Measurements from ENCODE around the gene POLE.

Gene POLE

GRCh38 chr12:132597333-132598316 is 89.5 kb downstream of the POLE start:
- Histone ChIP-seq H3K23ac (ENCODE audit: low read length) (no peak overlapping the region), H3K79me2 (ENCODE audit: control insufficient read depth, insufficient read depth, low read length) (no peaks in the 10 kb centered on the region), H3K9ac (ENCODE audit: low read length) (no peak overlapping the region), H4K5ac (ENCODE audit: low read length) (no peak overlapping the region), H3K4me1 (ENCODE audit: control insufficient read depth, low read depth, low read length) (no peaks in the 10 kb centered on the region), H3K56ac (ENCODE audit: low read length) (no peak overlapping the region), H4K8ac (ENCODE audit: low read depth, low read length) (no peak overlapping the region), H3K18ac (ENCODE audit: low read length) (no peak overlapping the region), H2BK15ac (replicated peaks; ENCODE audit: low read depth) (no peak overlapping the region), H3K79me1 (ENCODE audit: low read length) (no peaks in the 10 kb centered on the region), H3K4me3 (ENCODE audit: low read length) (no peak overlapping the region), H3K27me3 (ENCODE audit: insufficient read depth, low read length, poor library complexity) (no peaks in the 10 kb centered on the region), H3K4ac (ENCODE audit: low read depth, low read length) (no peak overlapping the region), H3K36me3 (ENCODE audit: control insufficient read depth, insufficient read depth, low read length) (no peaks in the 10 kb centered on the region), H3K27ac (ENCODE audit: low read depth, low read length) (no peak overlapping the region), H3K4me2 (ENCODE audit: low read length) (no peak overlapping the region), H2BK120ac (ENCODE audit: low read depth, low read length) (no peak overlapping the region), H2AK5ac (ENCODE audit: low read length) (no peak overlapping the region), H2BK5ac (ENCODE audit: low read length) (no peak overlapping the region)
- WGBS (ENCODE audit: extremely low coverage, insufficient coverage, low lambda C conversion rate), result no CpG with 5 or more reads among the region's 58 CpGs
- peak; percentile 74 for DNase-seq

- Histone ChIP-seq H3K79me1 (ENCODE audit: low read length) (no peaks in the 10 kb centered on the region), H3K4me3 (ENCODE audit: low read length) (no peak overlapping the region), H2BK15ac (replicated peaks; ENCODE audit: low read depth) (no peak overlapping the region), H4K8ac (ENCODE audit: low read depth, low read length) (no peak overlapping the region), H3K4me1 (ENCODE audit: control insufficient read depth, low read depth, low read length) (no peaks in the 10 kb centered on the region), H3K27ac (ENCODE audit: low read depth, low read length) (no peak overlapping the region), H3K27me3 (ENCODE audit: insufficient read depth, low read length, poor library complexity) (no peaks in the 10 kb centered on the region), H3K9ac (ENCODE audit: low read length) (no peak overlapping the region), H3K4ac (ENCODE audit: low read depth, low read length) (no peak overlapping the region), H2BK5ac (ENCODE audit: low read length) (no peak overlapping the region), H3K79me2 (ENCODE audit: control insufficient read depth, insufficient read depth, low read length) (no peaks in the 10 kb centered on the region), H3K4me2 (ENCODE audit: low read length) (no peak overlapping the region), H3K18ac (ENCODE audit: low read length) (no peak overlapping the region), H3K36me3 (ENCODE audit: control insufficient read depth, insufficient read depth, low read length) (no peaks in the 10 kb centered on the region), H4K5ac (ENCODE audit: low read length) (no peak overlapping the region), H3K23ac (ENCODE audit: low read length) (no peak overlapping the region), H2AK5ac (ENCODE audit: low read length) (no peak overlapping the region), H2BK120ac (ENCODE audit: low read depth, low read length) (no peak overlapping the region), H3K56ac (ENCODE audit: low read length) (no peak overlapping the region)
- no CpG with 5 or more reads among the region's 18 CpGs for WGBS (ENCODE audit: extremely low coverage, insufficient coverage, low lambda C conversion rate)
- DNase-seq, result peak; percentile 80
These were observed 91.1 kb downstream of the POLE start for GRCh38 chr12:132596016-132596415.

- H3K36me3 ChIP-seq (ENCODE audit: control insufficient read depth, insufficient read depth, low read length), result no peaks in the 10 kb centered on the region
- no peak overlapping the region for H3K18ac ChIP-seq (ENCODE audit: low read length)
- H3K4me3 ChIP-seq (ENCODE audit: low read length), result no peak overlapping the region
- H3K79me2 ChIP-seq (ENCODE audit: control insufficient read depth, insufficient read depth, low read length), result no peaks in the 10 kb centered on the region
- no peak overlapping the region for H3K4ac ChIP-seq (ENCODE audit: low read depth, low read length)
- WGBS (ENCODE audit: extremely low coverage, insufficient coverage, low lambda C conversion rate), result no CpG with 5 or more reads among the region's 11 CpGs
- H3K4me2 ChIP-seq (ENCODE audit: low read length), result no peak overlapping the region
- H3K27me3 ChIP-seq (ENCODE audit: insufficient read depth, low read length, poor library complexity), result no peaks in the 10 kb centered on the region
- no peak overlapping the region for H2AK5ac ChIP-seq (ENCODE audit: low read length)
- H4K5ac ChIP-seq (ENCODE audit: low read length), result no peak overlapping the region
- no peak overlapping the region for H2BK120ac ChIP-seq (ENCODE audit: low read depth, low read length)
- H3K9ac ChIP-seq (ENCODE audit: low read length), result no peak overlapping the region
- no peak overlapping the region for H2BK5ac ChIP-seq (ENCODE audit: low read length)
- H3K4me1 ChIP-seq (ENCODE audit: control insufficient read depth, low read depth, low read length), result no peaks in the 10 kb centered on the region
- no peak overlapping the region for H3K56ac ChIP-seq (ENCODE audit: low read length)
- H3K79me1 ChIP-seq (ENCODE audit: low read length), result no peaks in the 10 kb centered on the region
- no peak overlapping the region for H2BK15ac ChIP-seq (replicated peaks; ENCODE audit: low read depth)
- no peak overlapping the region for H4K8ac ChIP-seq (ENCODE audit: low read depth, low read length)
- H3K27ac ChIP-seq (ENCODE audit: low read depth, low read length), result no peak overlapping the region
- no peak overlapping the region for H3K23ac ChIP-seq (ENCODE audit: low read length)
- DNase-seq, result no peak
These were observed 92.0 kb downstream of the POLE start for GRCh38 chr12:132595183-132595582.

GRCh38 chr12:132593938-132594358 is 93.2 kb downstream of the POLE start:
- Histone ChIP-seq H3K4me1 (ENCODE audit: control insufficient read depth, low read depth, low read length) (no peaks in the 10 kb centered on the region), H3K36me3 (ENCODE audit: control insufficient read depth, insufficient read depth, low read length) (no peaks in the 10 kb centered on the region), H4K8ac (ENCODE audit: low read depth, low read length) (no peak overlapping the region), H2AK5ac (ENCODE audit: low read length) (no peak overlapping the region), H3K79me1 (ENCODE audit: low read length) (no peaks in the 10 kb centered on the region), H3K4ac (ENCODE audit: low read depth, low read length) (no peak overlapping the region), H3K4me2 (ENCODE audit: low read length) (no peak overlapping the region), H3K27ac (ENCODE audit: low read depth, low read length) (no peak overlapping the region), H3K18ac (ENCODE audit: low read length) (no peak overlapping the region), H2BK5ac (ENCODE audit: low read length) (no peak overlapping the region), H2BK120ac (ENCODE audit: low read depth, low read length) (no peak overlapping the region), H3K9ac (ENCODE audit: low read length) (no peak overlapping the region), H2BK15ac (replicated peaks; ENCODE audit: low read depth) (no peak overlapping the region), H3K79me2 (ENCODE audit: control insufficient read depth, insufficient read depth, low read length) (no peaks in the 10 kb centered on the region), H3K27me3 (ENCODE audit: insufficient read depth, low read length, poor library complexity) (no peaks in the 10 kb centered on the region), H4K5ac (ENCODE audit: low read length) (no peak overlapping the region), H3K4me3 (ENCODE audit: low read length) (no peak overlapping the region), H3K23ac (ENCODE audit: low read length) (no peak overlapping the region), H3K56ac (ENCODE audit: low read length) (no peak overlapping the region)
- DNase-seq, result peak; percentile 94
- WGBS (ENCODE audit: extremely low coverage, insufficient coverage, low lambda C conversion rate), result no CpG with 5 or more reads among the region's 11 CpGs

GRCh38 chr12:132593521-132593920 is 93.6 kb downstream of the POLE start:
- WGBS (ENCODE audit: extremely low coverage, insufficient coverage, low lambda C conversion rate), result no CpG with 5 or more reads among the region's 18 CpGs
- Histone ChIP-seq H2BK5ac (ENCODE audit: low read length) (no peak overlapping the region), H3K9ac (ENCODE audit: low read length) (no peak overlapping the region), H3K4me1 (ENCODE audit: control insufficient read depth, low read depth, low read length) (no peaks in the 10 kb centered on the region), H4K5ac (ENCODE audit: low read length) (no peak overlapping the region), H3K23ac (ENCODE audit: low read length) (no peak overlapping the region), H3K27me3 (ENCODE audit: insufficient read depth, low read length, poor library complexity) (no peaks in the 10 kb centered on the region), H2BK120ac (ENCODE audit: low read depth, low read length) (no peak overlapping the region), H3K4me3 (ENCODE audit: low read length) (no peak overlapping the region), H2BK15ac (replicated peaks; ENCODE audit: low read depth) (no peak overlapping the region), H3K27ac (ENCODE audit: low read depth, low read length) (no peak overlapping the region), H3K4ac (ENCODE audit: low read depth, low read length) (no peak overlapping the region), H3K36me3 (ENCODE audit: control insufficient read depth, insufficient read depth, low read length) (no peaks in the 10 kb centered on the region), H3K18ac (ENCODE audit: low read length) (no peak overlapping the region), H3K4me2 (ENCODE audit: low read length) (no peak overlapping the region), H3K79me2 (ENCODE audit: control insufficient read depth, insufficient read depth, low read length) (no peaks in the 10 kb centered on the region), H3K56ac (ENCODE audit: low read length) (no peak overlapping the region), H4K8ac (ENCODE audit: low read depth, low read length) (no peak overlapping the region), H2AK5ac (ENCODE audit: low read length) (no peak overlapping the region), H3K79me1 (ENCODE audit: low read length) (no peaks in the 10 kb centered on the region)
- DNase-seq, result no peak

Data from mesendoderm (in vitro differentiated cells).